Endothelial cell of umbilical vein (primary cell): ENCODE results near the gene HIP1R. TPM values are rescaled to one million over a fixed set of nuclear protein-coding genes. Genes with fewer than 3 reads are reported as not detected.

Source experiments
- BruUV-seq: library from RNA; stranded (reverse); fragments of 400-500 nt; replicated peaks from 2 replicates; lab custom pipeline; 2021; lab: Mats Ljungman, UMichigan
- CTCF ChIA-PET: fragments of 300-600, 350-600 bp; sonication (Branson Sonifier 250); formaldehyde crosslinking; loops from one replicate; lab custom pipeline; 2021; ENCODE audit warnings: antibody characterized with exemption, inconsistent platforms; lab: Charles Lee
- POLR2A ChIA-PET: fragments of 300-600, 350-600 bp; sonication (Branson Sonifier 250); formaldehyde crosslinking; loops from one replicate; lab custom pipeline; 2021; ENCODE audit warnings: antibody characterized with exemption, inconsistent platforms; lab: Charles Lee
- DNase-seq: peaks from one replicate; pipeline ENCODE4 v3.0.0-alpha.2; 2011; ENCODE audit warnings: low read depth, low spot score
- FAIRE-seq: peaks from 2 replicates; lab custom pipeline; 2011; peaks lifted over from hg19 to GRCh38; lab: Jason Lieb, UNC
- H2AFZ ChIP-seq: 2 replicates; pipeline ENCODE4 v1.6.0; 2012; ENCODE audit warnings: low read depth, low read length, control low read depth, inconsistent platforms
- H3K27ac ChIP-seq: 2 replicates; pipeline ENCODE4 v1.5.1; 2011; ENCODE audit warnings: low read depth, mild to moderate bottlenecking, control low read depth, low read length, moderate library complexity; ENCODE audit not compliant: insufficient read depth
- H3K27me3 ChIP-seq, 2 experiments: 2 replicates each; pipeline versions ENCODE4 v1.6.0 to v1.6.1; 2011; ENCODE audit warnings: low read length in 2 of 2, mixed read lengths in 1 of 2; ENCODE audit not compliant: control insufficient read depth in 2 of 2, insufficient read depth in 2 of 2
- H3K36me3 ChIP-seq, 2 experiments: 2 replicates in 1 of 2; 3 replicates in 1 of 2; pipeline ENCODE4 v1.5.1; 2011; ENCODE audit warnings: low read length in 2 of 2, mild to moderate bottlenecking in 1 of 2, moderate library complexity in 1 of 2; ENCODE audit not compliant: control insufficient read depth in 2 of 2, insufficient read depth in 2 of 2; ENCODE audit errors: extremely low read depth in 1 of 2
- H3K4me1 ChIP-seq: 3 replicates; pipeline ENCODE4 v1.5.1; 2011; ENCODE audit warnings: mild to moderate bottlenecking, low read length; ENCODE audit not compliant: control insufficient read depth, insufficient read depth; ENCODE audit errors: extremely low read depth
- H3K4me2 ChIP-seq: 2 replicates; pipeline ENCODE4 v1.6.1; 2011; ENCODE audit warnings: low read length, control low read depth, mixed read lengths; ENCODE audit not compliant: insufficient read depth
- H3K4me3 ChIP-seq, 3 experiments: fragments of 200-600 bp in 1 of 3; sonication (generic), shearing (Covaris generic) in 1 of 3; replicated peaks in 1 of 3; 2 replicates each; pipeline ENCODE4 v1.5.1; 2011 to 2016; ENCODE audit warnings: control low read depth in 3 of 3, low read length in 3 of 3, mild to moderate bottlenecking in 2 of 3, inconsistent platforms in 1 of 3, low read depth in 1 of 3, moderate library complexity in 1 of 3; ENCODE audit not compliant: insufficient read depth in 1 of 3
- H3K79me2 ChIP-seq: 2 replicates; pipeline ENCODE4 v1.6.0; 2012; ENCODE audit warnings: low read length, inconsistent platforms; ENCODE audit not compliant: control insufficient read depth, insufficient read depth
- H3K9ac ChIP-seq: replicated peaks from 2 replicates; pipeline ENCODE3; 2011; ENCODE audit warnings: low read length, control low read depth; ENCODE audit not compliant: insufficient read depth; ENCODE audit errors: extremely low read depth
- H3K9me1 ChIP-seq: replicated peaks from 3 replicates; pipeline ENCODE4 v1.6.0; 2011; ENCODE audit warnings: mild to moderate bottlenecking, low read length; ENCODE audit not compliant: control insufficient read depth, insufficient read depth; ENCODE audit errors: extremely low read depth
- H3K9me3 ChIP-seq: replicated peaks from 2 replicates; pipeline ENCODE4 v1.5.1; 2012; ENCODE audit warnings: low read length, inconsistent platforms; ENCODE audit not compliant: control insufficient read depth, insufficient read depth
- H4K20me1 ChIP-seq: replicated peaks from 2 replicates; pipeline ENCODE3; 2011; ENCODE audit warnings: mild to moderate bottlenecking, low read length; ENCODE audit not compliant: control insufficient read depth, insufficient read depth; ENCODE audit errors: extremely low read depth
- CTCF ChIP-seq, 2 donors: IDR thresholded peaks; 1 replicate in 1 of 2; 2 replicates in 1 of 2; pipeline ENCODE4 v1.5.1; 2011; ENCODE audit warnings: low read length in 2 of 2, mild to moderate bottlenecking in 2 of 2, moderate library complexity in 2 of 2, control low read depth in 1 of 2, inconsistent platforms in 1 of 2, low read depth in 1 of 2; ENCODE audit not compliant: insufficient read depth in 1 of 2; ENCODE audit errors: extremely low read depth in 1 of 2
- EZH2 ChIP-seq: IDR thresholded peaks from 2 replicates; pipeline ENCODE4 v1.6.1; 2012; ENCODE audit warnings: borderline replicate concordance, low read depth, mild to moderate bottlenecking, moderate library complexity, low read length, inconsistent platforms; ENCODE audit not compliant: severe bottlenecking
- FOS ChIP-seq: IDR thresholded peaks from 2 replicates; pipeline ENCODE4 v1.6.1; 2011; ENCODE audit warnings: mild to moderate bottlenecking, low read length, moderate library complexity, borderline replicate concordance; ENCODE audit not compliant: insufficient read depth
- GATA2 ChIP-seq: IDR thresholded peaks from 2 replicates; pipeline ENCODE4 v1.7.0; 2011; ENCODE audit warnings: low read depth, mild to moderate bottlenecking, moderate library complexity, mixed read lengths, low read length; ENCODE audit not compliant: insufficient read length, insufficient read depth
- JUN ChIP-seq: IDR thresholded peaks from 2 replicates; pipeline ENCODE4 v1.6.1; 2011; ENCODE audit warnings: borderline replicate concordance, low read depth; ENCODE audit not compliant: insufficient read length, insufficient read depth
- MAX ChIP-seq: IDR thresholded peaks from 2 replicates; pipeline ENCODE4 v1.6.1; 2011; ENCODE audit not compliant: insufficient read depth, insufficient read length
- MYC ChIP-seq: IDR thresholded peaks from one replicate; pipeline ENCODE4 v1.6.1; 2011; ENCODE audit warnings: mild to moderate bottlenecking, low read depth, low read length
- POLR2A ChIP-seq: IDR thresholded peaks from 2 replicates; pipeline ENCODE4 v1.6.1; 2012; ENCODE audit warnings: low read depth, mild to moderate bottlenecking, control low read depth, low read length
- POLR2AphosphoS5 ChIP-seq: IDR thresholded peaks from 2 replicates; pipeline ENCODE4 v1.6.1; 2012; ENCODE audit warnings: low read depth, mild to moderate bottlenecking, control low read depth, low read length, moderate library complexity; ENCODE audit not compliant: insufficient read depth
- dilution Hi-C: fragments of 300-500 bp; cut with MboI; formaldehyde crosslinking; loops from one replicate; pipeline ENCODE4 v1.15.0; 2019; ENCODE audit warnings: low sequenced_read_pairs; ENCODE audit not compliant: extremely low pct_ligation_motif_present
- intact Hi-C: fragments of 100-400 bp; cut with micrococcal nuclease; formaldehyde crosslinking; loops from one replicate; pipeline ENCODE4 v1.10.0; 2022
- polyA plus RNA-seq, 4 experiments: library from polyadenylated mRNA; depleted of rRNA in 3 of 4; stranded (reverse) in 3 of 4; unstranded in 1 of 4; fragments of >200 nt; gene quantifications; 2 replicates each; pipeline versions ENCODE4 v1.2.1 to v1.2.3, GENCODE V29; 2011 to 2012; ENCODE audit warnings: missing spikeins in 1 of 4
- total RNA-seq: library from RNA; stranded (reverse); gene quantifications from 2 replicates; pipeline ENCODE4 v1.2.3, GENCODE V29; 2021

HIP1R gene
- total and polyA plus RNA-seq, 2 donors (not counting 3 experiments of a cell fraction or from before 2014, with no cell fraction given) = 111 to 122 TPM

- Histone ChIP-seq H3K27ac (no peak overlapping the region), H3K9me1 (no peaks in the 10 kb centered on the region), H3K4me2 (no peak overlapping the region), H2AFZ (no peak overlapping the region), H3K79me2 (no peaks in the 10 kb centered on the region), H3K9me3 (no peaks in the 10 kb centered on the region), H3K4me3 (no peak overlapping the region), H3K4me1 (peaks cover 27% of the 10 kb centered on the region), H4K20me1 (no peaks in the 10 kb centered on the region), H3K9ac (no peak overlapping the region), H3K36me3 (peaks cover 4 to 49% of the 10 kb centered on the region in 2 experiments), H3K27me3 (no peaks in the 10 kb centered on the region)
- DNase-seq (no peak), FAIRE-seq (no peak)
- dilution Hi-C loops (no loop called here), intact Hi-C loops (loop anchor here (5.0 kb wide), 1 partner anchor 62 kb away; no protein-coding TSS in a partner anchor)
- POLR2A ChIA-PET = no interaction called here
- CTCF ChIA-PET = no interaction called here
- no TSS peak for BruUV-seq
- TF ChIP-seq POLR2A (no peak), CTCF (IDR thresholded peaks at IDR 0.05; ENCODE audit: extremely low read depth in 1 of 2, insufficient read depth in 1 of 2, low read depth in 1 of 2, low read length in 2 of 2) (no peak), JUN (no peak), GATA2 (no peak), MYC (no peak), EZH2 (no peak), POLR2AphosphoS5 (no peak), FOS (no peak), MAX (no peak)
Measured at GRCh38 chr12:122854554-122854953, 19.3 kb downstream of the HIP1R start.
